Neuron (in vitro differentiated cells): Measurements from ENCODE around the gene ARHGAP15.
"Not testable (repeated sequence)": the region's sequence is repeated elsewhere in the genome, so short reads cannot be mapped to it uniquely, and the experiment has no call there.

Experiments used
- H2AFZ ChIP-seq: one replicate; pipeline ENCODE4 v1.6.1; 2013; ENCODE audit warnings: low read depth, mild to moderate bottlenecking, inconsistent platforms, low read length, moderate library complexity
- H3K27me3 ChIP-seq: one replicate; pipeline ENCODE4 v1.6.1; 2013; ENCODE audit warnings: low read length; ENCODE audit not compliant: insufficient read depth
- H3K36me3 ChIP-seq: one replicate; pipeline ENCODE4 v1.6.1; 2013; ENCODE audit warnings: low read length; ENCODE audit not compliant: insufficient read depth
- H3K4me1 ChIP-seq: one replicate; pipeline ENCODE4 v1.6.1; 2013; ENCODE audit warnings: low read length; ENCODE audit not compliant: insufficient read depth
- H3K4me3 ChIP-seq: 2 replicates; pipeline ENCODE4 v1.5.1; 2013; ENCODE audit warnings: mild to moderate bottlenecking, low read length, moderate library complexity
- H3K9me3 ChIP-seq: one replicate; pipeline ENCODE4 v1.6.1; 2013; ENCODE audit warnings: low read length

ARHGAP15 gene

DNA sequence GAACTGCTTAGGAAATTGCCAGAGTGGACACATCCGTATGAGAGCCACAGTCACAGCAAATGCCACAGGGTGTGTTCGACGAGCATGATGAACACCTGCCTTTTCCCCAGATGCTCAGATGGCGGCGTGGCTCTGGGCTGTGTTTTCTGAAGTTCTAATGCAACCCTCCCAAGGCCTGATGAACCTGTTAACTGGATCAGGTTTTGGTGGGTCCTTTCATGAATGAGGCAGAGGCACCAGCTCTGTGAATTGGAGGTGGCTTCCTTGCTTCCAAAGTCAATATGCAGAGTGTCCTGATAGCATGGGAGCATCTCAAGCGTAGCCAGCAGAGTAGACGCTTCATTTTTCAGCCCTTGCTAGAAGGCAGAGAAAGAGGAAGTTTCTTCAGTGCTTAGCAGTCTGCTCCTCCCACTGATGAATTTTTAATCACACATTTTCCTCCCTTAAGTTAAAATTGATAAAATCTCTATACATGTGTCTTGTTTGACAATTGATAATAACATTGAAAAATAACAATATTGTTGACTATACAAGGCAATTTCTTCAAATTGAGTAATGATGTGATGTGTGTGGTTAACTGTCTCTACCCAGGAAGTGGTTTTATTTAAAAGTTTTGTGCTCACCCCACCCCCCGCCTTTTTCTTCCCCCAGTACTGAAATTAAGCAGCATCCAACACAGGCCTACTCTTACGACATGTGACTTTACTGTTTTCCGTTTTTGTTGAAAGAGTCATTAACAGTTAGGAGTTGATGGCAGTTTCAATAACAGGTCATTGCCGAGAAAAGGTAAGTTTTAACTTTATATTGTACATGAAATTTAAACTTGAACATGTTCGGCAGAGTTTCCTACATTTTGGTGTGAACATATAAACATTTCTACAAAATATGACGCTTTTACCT is at the start of gene ARHGAP15:
Gene ARHGAP15 (plus strand): TSS at position 739 of the 900 bp plus-strand sequence.
- Histone ChIP-seq H3K4me3 (no peak within 1 kb of the TSS), H3K4me1 (no peaks in the 10 kb centered on the region), H3K9me3 (no peaks in the 10 kb centered on the region), H3K27me3 (no peaks in the 10 kb centered on the region), H2AFZ (no peak within 1 kb of the TSS), H3K36me3 (no peaks in the 10 kb centered on the region)

DNA sequence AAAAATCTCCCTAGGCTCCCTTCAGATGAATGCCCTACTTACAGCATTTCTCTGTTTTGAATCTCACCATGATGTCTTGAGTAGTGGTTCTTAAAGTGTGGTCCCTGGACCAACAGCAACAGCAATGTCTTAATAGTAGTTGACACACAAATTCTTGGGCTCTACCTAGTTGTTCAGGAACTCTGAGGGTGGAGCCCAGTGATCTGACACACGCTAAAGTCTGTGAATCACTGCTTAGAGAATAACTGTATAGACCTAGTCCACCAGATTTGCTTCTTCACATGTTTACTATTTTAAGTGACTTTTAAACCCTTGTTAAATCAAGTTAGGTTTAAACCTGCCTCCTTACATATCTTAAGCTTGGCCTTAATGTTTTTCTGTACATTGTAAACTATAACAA is 47.6 kb upstream of the ARHGAP15 start:
- H3K9me3 ChIP-seq = no peaks in the 10 kb centered on the region
- no peak overlapping the region for H3K4me3 ChIP-seq
- H2AFZ ChIP-seq = no peak overlapping the region
- H3K4me1 ChIP-seq = no peaks in the 10 kb centered on the region
- no peaks in the 10 kb centered on the region for H3K36me3 ChIP-seq
- no peaks in the 10 kb centered on the region for H3K27me3 ChIP-seq

DNA sequence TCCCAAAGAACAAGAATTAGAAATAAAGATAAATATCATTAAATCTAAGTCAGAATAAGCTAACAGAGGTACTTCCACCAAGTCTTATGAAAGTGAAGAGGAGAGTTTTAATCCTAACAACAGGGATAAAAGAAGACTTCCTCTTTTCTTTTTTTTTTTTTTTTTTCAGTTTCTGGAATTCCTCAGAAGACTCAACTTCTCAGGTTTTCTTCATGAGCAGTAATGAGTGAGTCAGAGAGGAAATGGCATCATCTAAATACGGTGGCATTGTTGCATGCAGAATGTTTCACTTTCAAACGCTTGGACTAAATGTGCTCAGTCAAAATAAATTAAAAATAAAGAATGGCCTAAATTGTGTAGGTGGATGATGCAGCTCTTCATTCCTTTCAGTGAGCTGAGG is 45.6 kb upstream of the ARHGAP15 start:
- Histone ChIP-seq H2AFZ (no peak overlapping the region), H3K4me1 (no peaks in the 10 kb centered on the region), H3K4me3 (no peak overlapping the region), H3K27me3 (no peaks in the 10 kb centered on the region), H3K36me3 (no peaks in the 10 kb centered on the region), H3K9me3 (no peaks in the 10 kb centered on the region)

DNA sequence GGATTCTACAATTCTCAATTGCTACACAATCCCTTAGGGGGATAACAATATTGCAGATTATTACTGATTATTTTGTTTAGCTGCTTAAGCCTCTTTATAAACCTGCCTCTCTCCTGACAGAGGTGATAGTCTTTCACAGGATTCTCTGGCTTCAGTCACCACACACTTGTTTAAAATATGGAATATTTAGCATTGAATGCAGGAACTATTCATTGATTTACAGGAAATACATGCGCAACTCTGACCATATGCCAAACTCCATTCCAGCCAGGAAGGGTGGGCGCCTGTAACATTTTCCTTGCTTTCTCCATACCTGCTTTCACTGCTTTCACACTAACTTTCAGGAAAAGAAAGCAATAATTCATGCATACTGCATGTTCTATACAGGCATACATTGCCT is 44.8 kb upstream of the ARHGAP15 start:
- Histone ChIP-seq H3K4me3 (no peak overlapping the region), H3K36me3 (no peaks in the 10 kb centered on the region), H2AFZ (no peak overlapping the region), H3K4me1 (no peaks in the 10 kb centered on the region), H3K27me3 (no peaks in the 10 kb centered on the region), H3K9me3 (no peaks in the 10 kb centered on the region)

DNA sequence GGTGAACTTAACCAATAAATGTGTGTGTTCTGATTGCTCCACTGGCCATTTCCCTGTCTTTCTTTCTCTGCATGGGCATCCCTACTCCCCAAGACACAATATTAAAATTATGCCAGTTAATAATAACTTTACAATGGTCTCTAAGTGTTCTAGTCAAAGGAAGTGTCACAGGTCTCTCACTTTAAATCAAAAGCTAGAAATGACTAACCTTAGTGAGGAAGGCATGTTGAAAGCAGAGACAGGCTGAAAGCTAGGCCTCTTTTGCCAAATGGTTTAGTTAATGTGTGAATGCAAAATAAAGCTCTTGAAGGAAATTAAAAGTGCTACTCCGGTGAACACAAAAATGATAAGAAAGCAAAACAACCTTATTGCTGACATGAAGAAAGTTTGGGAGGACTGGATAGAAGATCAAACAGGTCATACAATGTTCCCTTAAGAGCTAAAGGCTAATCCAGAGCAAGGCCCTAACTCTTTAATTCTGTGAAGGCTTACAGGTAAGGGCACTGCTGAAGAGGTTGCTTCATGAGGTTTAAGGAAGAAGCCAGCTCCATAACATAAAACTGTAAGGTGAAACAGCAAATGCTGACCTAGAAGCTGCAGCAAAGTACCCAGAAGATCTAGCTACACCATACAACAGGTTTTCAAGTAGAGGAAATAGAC is 44.0 kb upstream of the ARHGAP15 start:
- Histone ChIP-seq H3K27me3 (no peaks in the 10 kb centered on the region), H3K36me3 (no peaks in the 10 kb centered on the region), H3K4me1 (no peaks in the 10 kb centered on the region), H2AFZ (no peak overlapping the region), H3K4me3 (no peak overlapping the region), H3K9me3 (no peaks in the 10 kb centered on the region)

- Histone ChIP-seq H3K36me3 (no peaks in the 10 kb centered on the region), H3K4me1 (no peaks in the 10 kb centered on the region), H3K4me3 (no peak overlapping the region), H3K27me3 (no peaks in the 10 kb centered on the region), H2AFZ (no peak overlapping the region), H3K9me3 (no peaks in the 10 kb centered on the region)
Measured at GRCh38 chr2:143087033-143087432, 42.2 kb upstream of the ARHGAP15 start.

DNA sequence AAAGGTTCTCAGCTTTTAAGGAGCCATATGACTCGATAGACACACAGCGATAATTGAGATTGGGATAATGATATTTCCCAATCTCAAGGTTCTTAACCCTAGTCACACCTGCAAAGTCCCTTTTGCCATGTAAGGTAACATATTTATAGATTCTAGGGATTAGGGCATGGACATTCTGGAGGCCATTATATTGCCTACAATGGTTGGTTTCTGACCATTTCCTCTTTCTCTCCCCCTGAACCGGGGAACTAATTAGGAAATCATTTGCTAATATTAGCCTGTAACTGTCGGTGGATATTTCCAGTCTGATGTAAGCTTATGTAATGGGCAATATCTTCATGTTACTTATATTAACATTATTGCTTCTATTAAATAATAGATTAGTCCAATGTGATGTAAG is 40.8 kb upstream of the ARHGAP15 start:
- no peaks in the 10 kb centered on the region for H3K9me3 ChIP-seq
- H2AFZ ChIP-seq = no peak overlapping the region
- H3K27me3 ChIP-seq = no peaks in the 10 kb centered on the region
- H3K36me3 ChIP-seq = no peaks in the 10 kb centered on the region
- H3K4me3 ChIP-seq = no peak overlapping the region
- no peaks in the 10 kb centered on the region for H3K4me1 ChIP-seq

- not testable (repeated sequence) for H3K4me1 ChIP-seq, H3K27me3 ChIP-seq, H3K4me3 ChIP-seq, H2AFZ ChIP-seq, H3K9me3 ChIP-seq, H3K36me3 ChIP-seq
Measured at GRCh38 chr2:143089520-143089919, 39.7 kb upstream of the ARHGAP15 start.

- H3K4me3 ChIP-seq = no peak overlapping the region
- H3K4me1 ChIP-seq = no peaks in the 10 kb centered on the region
- no peaks in the 10 kb centered on the region for H3K27me3 ChIP-seq
- no peaks in the 10 kb centered on the region for H3K36me3 ChIP-seq
- H3K9me3 ChIP-seq = no peaks in the 10 kb centered on the region
- H2AFZ ChIP-seq = no peak overlapping the region
Measured at GRCh38 chr2:143110758-143111428, 18.3 kb upstream of the ARHGAP15 start.

DNA sequence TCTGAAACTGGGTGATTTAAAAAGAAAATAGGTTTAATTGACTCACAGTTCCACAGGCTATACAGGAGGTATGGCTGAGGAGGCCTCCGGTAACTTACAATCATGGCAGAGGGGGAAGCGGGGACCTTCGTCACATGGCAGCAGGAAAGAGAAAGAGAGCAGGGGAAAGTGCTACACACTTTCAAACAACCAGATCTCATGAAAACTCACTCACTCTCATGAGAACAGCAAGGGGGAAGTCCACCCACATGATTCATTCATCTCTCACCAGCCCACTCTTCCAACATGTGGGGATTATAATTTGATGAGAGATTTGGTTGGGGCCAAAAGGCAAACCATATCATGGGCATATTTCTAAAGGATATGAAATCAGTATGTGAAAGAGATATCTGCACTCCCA is 12.0 kb upstream of the ARHGAP15 start:
- no peaks in the 10 kb centered on the region for H3K27me3 ChIP-seq
- H2AFZ ChIP-seq = no peak overlapping the region
- no peaks in the 10 kb centered on the region for H3K4me1 ChIP-seq
- H3K9me3 ChIP-seq = no peaks in the 10 kb centered on the region
- no peak overlapping the region for H3K4me3 ChIP-seq
- H3K36me3 ChIP-seq = no peaks in the 10 kb centered on the region

DNA sequence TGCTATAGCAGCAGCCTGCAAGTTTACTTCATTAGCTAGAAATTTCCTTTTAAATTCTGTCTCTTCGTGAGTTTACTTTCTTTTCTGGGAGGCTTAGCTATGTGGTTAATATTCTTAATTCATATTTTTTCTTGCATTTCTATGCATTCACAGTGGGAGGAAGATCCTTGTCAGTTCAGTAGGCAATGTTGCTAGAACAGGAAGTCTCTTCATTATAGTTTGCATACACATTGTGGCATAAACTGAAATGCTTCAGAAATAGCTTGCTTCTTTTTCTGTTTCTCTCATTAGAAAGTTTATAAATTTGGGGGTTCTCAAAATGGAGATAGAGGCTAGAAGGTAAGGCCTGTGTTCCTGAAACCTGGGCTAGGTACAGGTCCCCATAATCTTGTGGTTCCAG is 8.1 kb upstream of the ARHGAP15 start:
- Histone ChIP-seq H2AFZ (no peak overlapping the region), H3K4me1 (no peaks in the 10 kb centered on the region), H3K9me3 (no peaks in the 10 kb centered on the region), H3K27me3 (no peaks in the 10 kb centered on the region), H3K36me3 (no peaks in the 10 kb centered on the region), H3K4me3 (no peak overlapping the region)

GRCh38 chr2:143121957-143122356 is 7.3 kb upstream of the ARHGAP15 start:
- Histone ChIP-seq H3K4me1 (no peaks in the 10 kb centered on the region), H3K36me3 (no peaks in the 10 kb centered on the region), H3K9me3 (no peaks in the 10 kb centered on the region), H3K27me3 (no peaks in the 10 kb centered on the region), H2AFZ (no peak overlapping the region), H3K4me3 (no peak overlapping the region)

- H3K36me3 ChIP-seq = no peaks in the 10 kb centered on the region
- H3K4me3 ChIP-seq = no peak overlapping the region
- H3K9me3 ChIP-seq = no peaks in the 10 kb centered on the region
- H3K4me1 ChIP-seq = no peaks in the 10 kb centered on the region
- no peak overlapping the region for H2AFZ ChIP-seq
- no peaks in the 10 kb centered on the region for H3K27me3 ChIP-seq
Measured at GRCh38 chr2:143123911-143124310, 5.3 kb upstream of the ARHGAP15 start.
